Vagina (tissue), 2 donors: ENCODE measurements around the gene BBS4. TPM values are rescaled to one million over a fixed set of nuclear protein-coding genes. Genes with fewer than 3 reads are reported as not detected.
"Not testable (repeated sequence)": the region's sequence is repeated elsewhere in the genome, so short reads cannot be mapped to it uniquely, and the experiment has no call there.

ENCODE experiments used
- DNase-seq, 2 donors: peaks; one replicate each; pipeline ENCODE4 v3.0.0-alpha.2; 2017; ENCODE audit errors: extremely low spot score in 2 of 2
- H3K27ac ChIP-seq: fragments of 200-600 bp; sonication (generic); one replicate; pipeline ENCODE4 v1.5.1; 2019
- H3K27me3 ChIP-seq: fragments of 200-600 bp; sonication (generic); one replicate; pipeline ENCODE4 v1.5.1; 2019
- H3K36me3 ChIP-seq, 2 donors: fragments of 200-600 bp; sonication (generic); one replicate each; pipeline ENCODE4 v1.5.1; 2017 to 2019
- H3K4me1 ChIP-seq: fragments of 200-600 bp; sonication (generic); one replicate; pipeline ENCODE4 v1.5.1; 2019
- H3K4me3 ChIP-seq, 2 donors: fragments of 200-600 bp; sonication (generic); 1 replicate in 1 of 2; 2 replicates in 1 of 2; pipeline ENCODE4 v1.5.1; 2016 to 2019
- H3K9me3 ChIP-seq: fragments of 200-600 bp; sonication (generic); one replicate; pipeline ENCODE4 v1.5.1; 2019
- POLR2A ChIP-seq, 2 donors: fragments of 450-650 bp; IDR thresholded peaks; one replicate each; pipeline ENCODE4 v1.6.1; 2017; ENCODE audit warnings: antibody characterized with exemption in 2 of 2, mild to moderate bottlenecking in 2 of 2, moderate library complexity in 2 of 2
- POLR2AphosphoS5 ChIP-seq, 2 donors: sonication (generic); formaldehyde crosslinking; IDR thresholded peaks; one replicate each; pipeline ENCODE4 v1.9.0; 2017; ENCODE audit warnings: antibody characterized with exemption in 2 of 2, mild to moderate bottlenecking in 2 of 2, low read depth in 1 of 2; ENCODE audit not compliant: insufficient read depth in 1 of 2
- intact Hi-C: fragments of 100-400 bp; cut with DNase I; formaldehyde crosslinking; loops from one replicate; pipeline ENCODE4 v1.15.1; 2023
- total RNA-seq: library from RNA; depleted of rRNA; stranded (reverse); fragments of >200 nt; gene quantifications from one replicate; pipeline ENCODE4 v1.2.3, GENCODE V29; 2016
- TF ChIP-seq, protein P1 (sequence below), 3 experiments: fragments of 450-650 bp in 2 of 3; fragments of 200-600 bp in 1 of 3; sonication (generic) in 1 of 3; IDR thresholded peaks; one replicate each; pipeline ENCODE4 v1.5.1; 2017 to 2019; ENCODE audit warnings: antibody characterized with exemption in 3 of 3, mild to moderate bottlenecking in 2 of 3, moderate library complexity in 2 of 3

The BBS4 gene
- total RNA-seq, 1 donor from 2014 or later: 37.1 TPM

DNA sequence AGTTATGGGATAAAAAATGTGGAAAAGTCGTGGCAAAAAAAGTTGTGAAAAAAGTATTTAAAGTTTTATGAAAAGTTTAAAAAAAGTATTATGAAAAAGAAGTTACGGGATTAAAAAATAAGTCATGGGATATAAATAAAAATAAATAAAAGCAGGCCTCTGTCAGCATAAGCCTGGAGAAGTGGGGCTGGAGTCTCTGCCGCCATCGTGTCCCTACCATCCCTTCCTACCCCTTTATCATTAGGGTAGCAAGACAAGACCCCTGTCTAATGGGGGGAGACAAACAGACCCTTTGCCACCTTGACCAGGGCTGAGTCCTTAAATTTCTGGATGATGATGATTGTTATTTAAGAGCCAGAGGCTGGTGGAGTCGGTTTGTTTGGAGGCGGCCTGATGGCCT is 16.2 kb upstream of the BBS4 start:
- H3K27me3 ChIP-seq, DNase-seq, H3K36me3 ChIP-seq, H3K9me3 ChIP-seq, intact Hi-C loops, H3K27ac ChIP-seq, H3K4me1 ChIP-seq, H3K4me3 ChIP-seq: not testable (repeated sequence)

DNA sequence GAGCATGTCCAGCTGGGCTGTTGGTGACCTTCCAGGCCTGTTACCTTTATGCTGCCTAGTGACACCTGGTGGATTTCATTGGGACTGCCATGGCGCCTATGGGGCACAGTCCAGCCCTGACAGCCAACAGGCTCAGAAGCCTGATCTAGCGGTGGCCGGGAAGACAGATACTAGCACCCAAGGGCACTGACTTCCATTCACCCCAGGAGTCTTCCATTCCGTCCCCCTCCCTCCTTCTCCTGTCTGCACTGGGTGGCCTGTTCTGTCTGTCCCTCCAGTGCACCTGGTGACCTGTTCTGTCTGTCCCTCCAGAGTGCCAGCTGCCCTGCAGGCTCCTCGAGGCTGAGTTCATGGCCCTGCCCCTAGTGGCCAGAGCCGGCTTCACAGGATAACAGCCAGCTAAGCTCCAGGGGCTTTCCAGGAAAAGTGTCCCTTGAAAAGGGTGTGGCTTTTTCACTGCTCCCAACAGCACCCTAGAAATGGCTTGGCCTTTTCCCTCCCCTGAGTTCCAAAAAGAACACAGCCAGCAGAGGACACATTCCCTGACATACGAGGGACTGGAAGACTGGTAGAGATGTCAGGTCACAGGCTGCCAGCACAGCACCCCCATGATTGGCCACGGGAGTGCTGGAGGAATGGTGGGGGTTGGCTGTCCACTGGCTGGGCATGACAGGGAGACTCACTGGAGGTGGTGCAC is 15.2 kb upstream of the BBS4 start:
- H3K27me3 ChIP-seq, intact Hi-C loops, H3K9me3 ChIP-seq, H3K27ac ChIP-seq, H3K4me1 ChIP-seq, DNase-seq, H3K36me3 ChIP-seq: not testable (repeated sequence)
- peak overlapping the region in 1 of 2 donors; percentile 18 for H3K4me3 ChIP-seq
- TF ChIP-seq, protein P1, sequence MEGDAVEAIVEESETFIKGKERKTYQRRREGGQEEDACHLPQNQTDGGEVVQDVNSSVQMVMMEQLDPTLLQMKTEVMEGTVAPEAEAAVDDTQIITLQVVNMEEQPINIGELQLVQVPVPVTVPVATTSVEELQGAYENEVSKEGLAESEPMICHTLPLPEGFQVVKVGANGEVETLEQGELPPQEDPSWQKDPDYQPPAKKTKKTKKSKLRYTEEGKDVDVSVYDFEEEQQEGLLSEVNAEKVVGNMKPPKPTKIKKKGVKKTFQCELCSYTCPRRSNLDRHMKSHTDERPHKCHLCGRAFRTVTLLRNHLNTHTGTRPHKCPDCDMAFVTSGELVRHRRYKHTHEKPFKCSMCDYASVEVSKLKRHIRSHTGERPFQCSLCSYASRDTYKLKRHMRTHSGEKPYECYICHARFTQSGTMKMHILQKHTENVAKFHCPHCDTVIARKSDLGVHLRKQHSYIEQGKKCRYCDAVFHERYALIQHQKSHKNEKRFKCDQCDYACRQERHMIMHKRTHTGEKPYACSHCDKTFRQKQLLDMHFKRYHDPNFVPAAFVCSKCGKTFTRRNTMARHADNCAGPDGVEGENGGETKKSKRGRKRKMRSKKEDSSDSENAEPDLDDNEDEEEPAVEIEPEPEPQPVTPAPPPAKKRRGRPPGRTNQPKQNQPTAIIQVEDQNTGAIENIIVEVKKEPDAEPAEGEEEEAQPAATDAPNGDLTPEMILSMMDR (IDR thresholded peaks at IDR 0.05): peak; percentile 37 to 59 (median 47)

DNA sequence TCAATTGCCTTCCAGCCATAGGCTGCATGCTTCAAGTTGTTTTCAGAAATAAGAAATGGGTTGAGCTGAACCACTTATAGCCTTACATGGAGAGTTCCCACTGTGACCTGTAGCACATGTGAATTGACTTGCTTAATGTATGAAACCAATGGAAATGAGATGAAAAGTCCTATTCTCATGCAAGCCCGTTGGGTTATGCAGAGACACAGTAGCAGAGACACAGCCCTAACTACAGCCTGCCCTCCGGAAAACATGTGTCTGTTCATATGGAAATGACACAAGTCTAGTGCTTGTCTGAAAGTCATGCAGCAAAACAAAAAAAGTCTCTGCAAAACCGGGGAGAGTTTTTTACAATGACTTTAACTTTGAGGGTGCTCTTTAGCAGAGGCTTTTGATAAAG is 14.5 kb upstream of the BBS4 start:
- Histone ChIP-seq H3K9me3 (no peaks in the 10 kb centered on the region), H3K27ac (no peak overlapping the region), H3K4me1 (no peaks in the 10 kb centered on the region), H3K4me3 (no peak overlapping the region), H3K27me3 (no peaks in the 10 kb centered on the region), H3K36me3 (no peaks in the 10 kb centered on the region)
- TF ChIP-seq, protein P1 (IDR thresholded peaks at IDR 0.05): no peak
- TF ChIP-seq POLR2A (IDR thresholded peaks at IDR 0.05): no peak
- no peak for TF ChIP-seq POLR2AphosphoS5 (IDR thresholded peaks at IDR 0.05; ENCODE audit: insufficient read depth in 1 of 2, low read depth in 1 of 2)
- intact Hi-C loops: no loop called here
- DNase-seq: no peak

DNA sequence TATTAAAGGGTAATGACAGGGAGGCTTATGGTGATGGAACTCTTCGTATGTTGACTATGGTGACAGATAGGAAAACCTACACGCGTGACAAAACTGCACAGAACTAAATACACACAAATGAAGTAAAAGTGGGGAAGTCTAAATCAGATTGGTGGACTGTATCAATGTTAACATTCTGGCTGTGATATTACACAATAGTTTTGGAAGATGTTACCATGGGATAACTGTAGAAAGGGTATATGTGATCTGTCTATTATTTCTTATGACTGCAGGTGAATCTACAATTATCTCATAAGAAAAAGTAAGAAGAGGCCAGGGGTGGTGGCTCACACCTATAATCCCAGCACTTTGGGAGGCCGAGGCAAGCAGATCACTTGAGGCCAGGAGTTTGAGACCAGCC is 9.2 kb upstream of the BBS4 start:
- Histone ChIP-seq H3K9me3 (no peaks in the 10 kb centered on the region), H3K36me3 (no peaks in the 10 kb centered on the region), H3K4me3 (no peak overlapping the region), H3K4me1 (no peaks in the 10 kb centered on the region), H3K27me3 (no peaks in the 10 kb centered on the region), H3K27ac (no peak overlapping the region)
- DNase-seq: no peak
- TF ChIP-seq POLR2AphosphoS5 (IDR thresholded peaks at IDR 0.05; ENCODE audit: insufficient read depth in 1 of 2, low read depth in 1 of 2): no peak
- TF ChIP-seq, protein P1 (IDR thresholded peaks at IDR 0.05): no peak
- TF ChIP-seq POLR2A (IDR thresholded peaks at IDR 0.05): no peak
- intact Hi-C loops: no loop called here

DNA sequence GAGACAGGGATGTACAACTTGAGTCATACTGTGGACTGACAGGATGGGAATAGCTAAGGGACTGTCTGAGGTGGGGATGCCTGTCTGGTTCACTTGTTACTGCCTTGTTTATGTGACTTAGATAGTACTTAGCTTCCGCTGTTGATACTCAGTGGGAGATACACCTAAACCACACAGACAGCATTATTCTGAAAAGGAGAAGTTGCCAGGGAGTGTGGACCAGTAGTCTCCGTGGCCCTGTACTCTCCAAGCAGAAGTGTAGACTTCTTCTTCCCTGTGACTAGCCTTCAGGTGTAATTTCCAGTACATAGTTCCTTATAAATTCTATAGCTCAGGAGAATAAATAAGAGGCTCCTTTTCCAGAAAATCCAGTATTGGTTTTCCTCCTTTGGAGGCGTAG is 5.1 kb upstream of the BBS4 start:
- Histone ChIP-seq H3K4me3 (no peak overlapping the region), H3K27me3 (no peaks in the 10 kb centered on the region), H3K27ac (no peak overlapping the region), H3K4me1 (peaks cover 7% of the 10 kb centered on the region), H3K36me3 (no peaks in the 10 kb centered on the region), H3K9me3 (no peaks in the 10 kb centered on the region)
- DNase-seq: no peak
- intact Hi-C loops: no loop called here
- TF ChIP-seq, protein P1 (IDR thresholded peaks at IDR 0.05): no peak
- no peak for TF ChIP-seq POLR2A (IDR thresholded peaks at IDR 0.05)
- no peak for TF ChIP-seq POLR2AphosphoS5 (IDR thresholded peaks at IDR 0.05; ENCODE audit: insufficient read depth in 1 of 2, low read depth in 1 of 2)
